Psoas muscle (tissue), 8 donors: Measurements from ENCODE around the gene STXBP1. TPM values are rescaled to one million over a fixed set of nuclear protein-coding genes. Genes with fewer than 3 reads are reported as not detected.
A peak's percentile ranks its signal among the peaks of the same experiment; 100 is the strongest.
"Not testable (repeated sequence)": the region's sequence is repeated elsewhere in the genome, so short reads cannot be mapped to it uniquely, and the experiment has no call there.

Experiments used
- ATAC-seq, 4 donors: fragments of 200-7000 bp; cut with Tn5 transposase; one replicate each; pipeline ENCODE4 v1.9.1; 2020; ENCODE audit warnings: moderate library complexity in 3 of 4, mild to moderate bottlenecking in 2 of 4
- DNase-seq, 2 donors: peaks; one replicate each; pipeline ENCODE4 v3.0.0-alpha.2; 2020
- H3K27ac ChIP-seq: fragments of 200-600 bp; one replicate; pipeline ENCODE4 v1.8.0; 2022
- H3K27me3 ChIP-seq, 3 donors: fragments of 200-600 bp in 1 of 3; one replicate each; pipeline versions ENCODE4 v1.6.1 to v1.8.0; 2013 to 2022; ENCODE audit warnings: low read length in 2 of 3, mild to moderate bottlenecking in 2 of 3, moderate library complexity in 1 of 3; ENCODE audit not compliant: insufficient read depth in 3 of 3
- H3K36me3 ChIP-seq, 2 donors: fragments of 200-600 bp in 1 of 2; one replicate each; pipeline versions ENCODE4 v1.6.1 to v1.8.0; 2013 to 2022; ENCODE audit warnings: low read depth in 1 of 2, mild to moderate bottlenecking in 1 of 2, moderate library complexity in 1 of 2; ENCODE audit not compliant: insufficient read depth in 1 of 2
- H3K4me1 ChIP-seq: fragments of 200-600 bp; one replicate; pipeline ENCODE4 v1.8.0; 2022
- H3K4me3 ChIP-seq: fragments of 200-600 bp; one replicate; pipeline ENCODE4 v1.8.0; 2022; ENCODE audit warnings: mild to moderate bottlenecking
- H3K9me3 ChIP-seq: fragments of 200-600 bp; one replicate; pipeline ENCODE4 v1.8.0; 2022
- WGBS, 3 donors: extraction: QIAGEN DNeasy Blood & Tissue Kit; methylation state at CpG; one replicate each; pipeline versions ENCODE4 v1.1.6 to v1.1.7; 2013; 5-methylcytosine and 5-hydroxymethylcytosine counted together
- intact Hi-C, 2 donors: fragments of 100-400 bp; cut with DNase I; formaldehyde crosslinking; loops; one replicate each; pipeline versions ENCODE4 v1.11.0 to v1.14.2; 2022
- polyA plus RNA-seq, 3 donors: library from polyadenylated mRNA; stranded (reverse); fragments of 200-250 nt; gene quantifications; one replicate each; pipeline ENCODE4 v1.2.3, GENCODE V29; 2013
- total RNA-seq, 4 donors: library from RNA; stranded (reverse); fragmentation: NEBNext Ultra II Directional in 2 of 4; extraction: Animal tissue kit (Norgen Biotek cat#: 25700) in 2 of 4; gene quantifications; one replicate each; pipeline versions ENCODE4 v1.2.1 to v1.2.4, GENCODE V29; 2021 to 2023
- TF ChIP-seq, protein P1 (sequence below): fragments of 200-600 bp; IDR thresholded peaks from one replicate; pipeline ENCODE4 v1.8.0; 2022; ENCODE audit warnings: antibody characterized with exemption
- donor health status: healthy with polysubstance abuse.
- donor health status: DM: no; HTN: no; CAD: no; lungs with moderate emphysema.
- donor health status: Bipolar disorder and iron deficiency.
- donor health status: healthy.
- donor health status: DM: yes; HTN: yes; CAD: no.
- donor health status: DM: no; HTN: no; CAD: no.
- donor health status: DM: no; HTN: no; CAD: no.
- donor health status: DM: yes; HTN: yes; CAD: no.

The STXBP1 gene
- total and polyA plus RNA-seq, 7 donors: 2.8 to 12.3 (median 6.7) TPM

DNA sequence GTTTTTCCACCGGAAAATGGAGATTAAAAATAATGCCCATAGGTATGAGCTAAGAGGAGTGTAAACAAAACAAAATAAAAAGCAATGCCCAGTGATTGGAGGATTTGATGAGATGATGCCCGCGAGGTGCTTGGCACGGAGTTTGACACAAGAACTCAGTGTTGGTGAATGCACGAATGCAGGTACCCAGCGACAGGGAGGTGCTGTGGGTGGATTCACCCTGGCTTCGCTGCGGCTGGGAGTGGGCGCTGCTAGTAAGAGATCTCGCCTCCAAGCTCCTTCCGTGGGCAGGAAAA is 526 bp upstream of the STXBP1 start:
- Histone ChIP-seq H3K4me3 (peak overlapping the region; percentile 95), H3K9me3 (no peaks in the 10 kb centered on the region), H3K36me3 (no peaks in the 10 kb centered on the region), H3K27me3 (no peaks in the 10 kb centered on the region), H3K4me1 (peaks cover 35% of the 10 kb centered on the region), H3K27ac (peak overlapping the region; percentile 78)
- DNase-seq (no peak), ATAC-seq (peak in 1 of 4 donors; percentile 4)
- intact Hi-C loops: loop anchor here (5.0 kb wide), 2 partner anchors 106 to 121 kb away; partner anchors contain the start of genes PTRH1 (in 1 of the 2) and TTC16 (in 1 of the 2)
- TF ChIP-seq, protein P1, sequence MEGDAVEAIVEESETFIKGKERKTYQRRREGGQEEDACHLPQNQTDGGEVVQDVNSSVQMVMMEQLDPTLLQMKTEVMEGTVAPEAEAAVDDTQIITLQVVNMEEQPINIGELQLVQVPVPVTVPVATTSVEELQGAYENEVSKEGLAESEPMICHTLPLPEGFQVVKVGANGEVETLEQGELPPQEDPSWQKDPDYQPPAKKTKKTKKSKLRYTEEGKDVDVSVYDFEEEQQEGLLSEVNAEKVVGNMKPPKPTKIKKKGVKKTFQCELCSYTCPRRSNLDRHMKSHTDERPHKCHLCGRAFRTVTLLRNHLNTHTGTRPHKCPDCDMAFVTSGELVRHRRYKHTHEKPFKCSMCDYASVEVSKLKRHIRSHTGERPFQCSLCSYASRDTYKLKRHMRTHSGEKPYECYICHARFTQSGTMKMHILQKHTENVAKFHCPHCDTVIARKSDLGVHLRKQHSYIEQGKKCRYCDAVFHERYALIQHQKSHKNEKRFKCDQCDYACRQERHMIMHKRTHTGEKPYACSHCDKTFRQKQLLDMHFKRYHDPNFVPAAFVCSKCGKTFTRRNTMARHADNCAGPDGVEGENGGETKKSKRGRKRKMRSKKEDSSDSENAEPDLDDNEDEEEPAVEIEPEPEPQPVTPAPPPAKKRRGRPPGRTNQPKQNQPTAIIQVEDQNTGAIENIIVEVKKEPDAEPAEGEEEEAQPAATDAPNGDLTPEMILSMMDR: no peak
- WGBS, 3 donors: 1 to 2% (median 2%) methylated on average over 11 of the region's 11 CpGs

DNA sequence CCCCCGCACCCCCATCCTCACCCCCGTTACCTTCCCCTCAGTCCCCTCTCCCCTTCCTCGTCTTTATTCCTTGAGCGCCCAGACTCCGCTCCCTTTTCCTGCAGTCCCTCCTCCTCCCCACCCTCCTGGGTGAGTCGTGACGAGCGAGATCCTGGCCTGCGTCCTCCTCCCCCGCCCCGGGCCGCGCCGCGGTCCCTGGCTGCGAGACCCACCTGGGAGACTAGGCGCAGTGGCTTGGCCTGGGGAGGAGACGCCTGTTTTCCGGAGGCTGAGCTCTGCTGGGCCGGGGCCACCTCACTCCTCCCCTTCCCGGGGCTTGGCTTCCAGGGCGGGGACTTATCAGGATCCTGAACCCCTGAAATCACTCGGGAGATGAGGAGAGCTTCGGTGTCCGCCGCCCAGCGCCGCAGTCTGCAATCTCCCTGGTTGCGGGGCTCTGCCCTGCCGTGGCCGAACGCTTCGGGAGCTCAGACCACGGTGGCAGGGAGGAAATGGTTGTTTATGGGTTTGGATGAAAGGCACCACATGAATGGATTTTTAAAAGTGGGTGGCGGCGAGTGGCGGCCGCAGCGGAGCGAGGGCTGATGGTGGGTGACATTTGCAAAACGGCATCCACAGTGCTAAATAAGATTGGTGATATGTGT is 984 bp downstream of the STXBP1 start:
- DNase-seq: peak; percentile 78 to 82
- TF ChIP-seq, protein P1: no peak
- Histone ChIP-seq H3K36me3 (no peaks in the 10 kb centered on the region), H3K9me3 (no peaks in the 10 kb centered on the region), H3K4me1 (peaks cover 23% of the 10 kb centered on the region), H3K27me3 (no peaks in the 10 kb centered on the region), H3K27ac (peak overlapping the region; percentile 21), H3K4me3 (peak overlapping the region; percentile 95)
- peak in 2 of 4 donors; percentile 18 to 36 for ATAC-seq
- WGBS, 3 donors: 4 to 9% (median 5%) methylated on average over 33 to 41 of the region's 41 CpGs
- intact Hi-C loops: loop anchor here (5.0 kb wide), 2 partner anchors 104 to 119 kb away; partner anchors contain the start of genes PTRH1 (in 1 of the 2) and TTC16 (in 1 of the 2)

DNA sequence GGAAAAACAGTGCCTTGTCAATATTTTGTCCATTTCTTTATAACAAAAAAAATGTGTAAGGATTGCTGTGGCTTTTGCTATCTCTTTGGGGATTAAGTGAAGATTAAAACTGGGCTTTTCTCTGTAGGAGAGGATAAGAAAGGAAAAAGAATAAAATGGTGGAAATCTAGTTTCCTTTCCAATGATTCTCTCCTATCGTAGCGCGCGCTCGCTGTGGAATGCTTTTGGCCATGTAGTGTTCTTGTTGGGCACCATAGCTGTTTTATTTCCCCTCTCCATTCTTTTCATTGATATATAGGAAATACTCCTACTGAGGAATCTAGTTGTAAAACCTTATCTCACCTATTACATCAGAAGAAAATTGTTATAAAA is 1.5 kb downstream of the STXBP1 start:
- Histone ChIP-seq H3K36me3 (no peaks in the 10 kb centered on the region), H3K4me1 (peaks cover 18% of the 10 kb centered on the region), H3K4me3 (peak overlapping the region; percentile 95), H3K27ac (no peak overlapping the region), H3K9me3 (no peaks in the 10 kb centered on the region), H3K27me3 (no peaks in the 10 kb centered on the region)
- WGBS, 3 donors: 59 to 68% (median 61%) methylated on average over 5 of the region's 5 CpGs
- intact Hi-C loops: loop anchor here (5.0 kb wide), 2 partner anchors 104 to 119 kb away; partner anchors contain the start of genes PTRH1 (in 1 of the 2) and TTC16 (in 1 of the 2)
- DNase-seq (no peak), ATAC-seq (no peak)
- TF ChIP-seq, protein P1: no peak

DNA sequence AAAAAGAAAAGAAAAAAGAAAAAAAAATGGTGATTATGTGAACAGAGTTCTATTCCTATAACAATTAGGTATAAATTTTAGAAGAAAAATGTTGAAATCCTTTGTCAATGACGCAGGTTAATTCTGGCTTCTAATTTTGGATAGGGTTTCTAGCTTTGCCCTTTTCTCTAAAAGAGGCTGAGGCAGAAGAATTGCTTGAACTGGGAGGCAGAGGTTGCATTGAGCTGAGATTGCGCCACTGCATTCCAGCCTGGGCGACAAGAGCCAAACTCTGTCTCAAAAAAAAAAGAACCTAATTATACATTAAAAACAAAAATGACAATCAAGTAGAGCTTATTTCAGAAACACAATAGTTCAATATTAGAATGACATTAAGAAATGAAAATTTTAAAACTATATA is 2.9 kb downstream of the STXBP1 start:
- Histone ChIP-seq H3K9me3 (no peaks in the 10 kb centered on the region), H3K27me3 (no peaks in the 10 kb centered on the region), H3K4me3 (no peak overlapping the region), H3K4me1 (peaks cover 18% of the 10 kb centered on the region), H3K27ac (no peak overlapping the region), H3K36me3 (no peaks in the 10 kb centered on the region)
- ATAC-seq: no peak
- intact Hi-C loops: loop anchor here (5.0 kb wide), 3 partner anchors 57 to 117 kb away; partner anchors contain the start of genes PTRH1 (in 1 of the 2) and TTC16 (in 1 of the 2)
- peak in 1 of 2 donors; percentile 15 for DNase-seq
- TF ChIP-seq, protein P1: no peak
- 78 to 88% (median 86%) methylated on average over 3 of the region's 3 CpGs for WGBS, 3 donors

DNA sequence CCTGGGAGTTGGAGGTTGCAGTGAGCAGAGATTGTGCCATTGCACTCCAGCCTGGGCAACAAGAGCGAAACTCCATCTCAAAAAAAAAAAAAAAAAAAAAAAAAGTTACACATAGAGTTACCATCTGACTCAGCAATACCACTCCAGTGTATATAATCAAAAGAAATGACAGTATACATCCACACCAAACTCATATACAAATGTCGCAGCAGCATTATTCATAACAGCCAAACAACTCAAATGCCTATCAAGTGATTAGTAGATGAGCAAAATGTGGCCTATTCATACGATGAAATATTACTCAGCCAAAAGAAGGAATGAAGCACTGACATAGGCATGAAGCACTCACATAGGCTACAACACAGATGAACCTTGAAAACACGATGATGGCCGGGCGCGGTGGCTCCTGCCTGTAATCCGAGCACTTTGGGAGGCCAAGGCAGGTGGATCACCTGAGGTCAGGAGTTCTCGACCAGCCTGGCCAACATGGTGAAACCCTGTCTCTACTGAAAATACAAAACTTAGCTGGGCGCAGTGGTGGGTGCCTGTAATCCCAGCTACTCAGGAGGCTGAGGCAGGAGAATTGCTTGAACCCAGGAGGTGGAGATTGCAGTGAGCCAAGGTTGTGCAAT is 9.4 kb downstream of the STXBP1 start:
- H3K4me1 ChIP-seq, DNase-seq, intact Hi-C loops, H3K9me3 ChIP-seq, ATAC-seq, H3K4me3 ChIP-seq, H3K36me3 ChIP-seq, H3K27ac ChIP-seq, H3K27me3 ChIP-seq: not testable (repeated sequence)
- 88 to 92% (median 89%) methylated on average over 10 of the region's 10 CpGs for WGBS, 3 donors
